ENCODE results near the gene ABCG1. TPM values are rescaled to one million over a fixed set of nuclear protein-coding genes. Genes with fewer than 3 reads are reported as not detected.

Gene ABCG1
- total RNA-seq, 6 experiments from 2014 or later, result 3.3 to 9.8 (median 4.8) TPM

DNA sequence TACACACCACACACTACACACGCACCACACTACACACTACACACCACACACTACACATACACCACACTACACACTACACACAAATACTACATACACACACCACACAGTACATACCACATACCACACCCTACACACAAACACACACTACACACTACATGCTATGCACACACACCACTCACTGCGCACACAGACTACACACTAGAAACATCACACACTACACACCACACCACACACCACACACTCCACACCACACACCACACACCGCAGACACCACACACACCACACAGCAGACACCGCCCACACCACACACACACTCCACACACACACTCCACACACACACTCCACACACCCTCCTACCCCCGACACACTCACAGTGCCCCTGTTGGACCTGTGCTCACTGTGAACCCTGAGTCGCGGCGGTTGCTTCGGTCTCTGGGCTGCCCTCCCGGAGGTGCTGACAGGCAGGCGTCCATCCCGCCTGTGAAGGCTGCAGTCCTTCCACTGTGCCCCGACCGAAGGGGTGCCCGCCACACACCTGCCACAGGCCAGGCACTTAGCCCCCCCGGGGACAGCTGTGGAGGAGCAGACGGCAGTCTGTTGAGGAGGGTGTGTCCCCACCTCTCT is 74.8 kb downstream of the ABCG1 start:
- no peaks in the 10 kb centered on the region for H3K4me1 ChIP-seq
- H3K4me3 ChIP-seq, result no peak overlapping the region
- no peaks in the 10 kb centered on the region for H3K27me3 ChIP-seq
- no peaks in the 10 kb centered on the region for H3K9me3 ChIP-seq
- no peak overlapping the region for H3K27ac ChIP-seq
- intact Hi-C loops (cut with DNase I), result no loop called here
- no peak for TF ChIP-seq POLR2A (IDR thresholded peaks at IDR 0.05)
- TF ChIP-seq, protein P1, sequence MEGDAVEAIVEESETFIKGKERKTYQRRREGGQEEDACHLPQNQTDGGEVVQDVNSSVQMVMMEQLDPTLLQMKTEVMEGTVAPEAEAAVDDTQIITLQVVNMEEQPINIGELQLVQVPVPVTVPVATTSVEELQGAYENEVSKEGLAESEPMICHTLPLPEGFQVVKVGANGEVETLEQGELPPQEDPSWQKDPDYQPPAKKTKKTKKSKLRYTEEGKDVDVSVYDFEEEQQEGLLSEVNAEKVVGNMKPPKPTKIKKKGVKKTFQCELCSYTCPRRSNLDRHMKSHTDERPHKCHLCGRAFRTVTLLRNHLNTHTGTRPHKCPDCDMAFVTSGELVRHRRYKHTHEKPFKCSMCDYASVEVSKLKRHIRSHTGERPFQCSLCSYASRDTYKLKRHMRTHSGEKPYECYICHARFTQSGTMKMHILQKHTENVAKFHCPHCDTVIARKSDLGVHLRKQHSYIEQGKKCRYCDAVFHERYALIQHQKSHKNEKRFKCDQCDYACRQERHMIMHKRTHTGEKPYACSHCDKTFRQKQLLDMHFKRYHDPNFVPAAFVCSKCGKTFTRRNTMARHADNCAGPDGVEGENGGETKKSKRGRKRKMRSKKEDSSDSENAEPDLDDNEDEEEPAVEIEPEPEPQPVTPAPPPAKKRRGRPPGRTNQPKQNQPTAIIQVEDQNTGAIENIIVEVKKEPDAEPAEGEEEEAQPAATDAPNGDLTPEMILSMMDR (IDR thresholded peaks at IDR 0.05), result no peak
- 91% methylated on average over 9 of the region's 17 CpGs for WGBS (ENCODE audit: insufficient coverage, low coverage, low lambda C conversion rate, missing lambda C conversion rate)
- no peak for DNase-seq
- no peak for ATAC-seq
- no peaks in the 10 kb centered on the region for H3K36me3 ChIP-seq

- intact Hi-C loops (cut with DNase I), result no loop called here
- Histone ChIP-seq H3K9me3 (no peaks in the 10 kb centered on the region), H3K4me1 (no peaks in the 10 kb centered on the region), H3K36me3 (no peaks in the 10 kb centered on the region), H3K4me3 (no peak overlapping the region), H3K27me3 (no peaks in the 10 kb centered on the region), H3K27ac (no peak overlapping the region)
- WGBS (ENCODE audit: insufficient coverage, low coverage, low lambda C conversion rate, missing lambda C conversion rate), result 94% methylated on average over 7 of the region's 22 CpGs
- ATAC-seq (no peak), DNase-seq (no peak)
- TF ChIP-seq, protein P1 (IDR thresholded peaks at IDR 0.05), result no peak
- TF ChIP-seq POLR2A (IDR thresholded peaks at IDR 0.05), result no peak
Measured at GRCh38 chr21:42294273-42294880, 75.4 kb downstream of the ABCG1 start.

DNA sequence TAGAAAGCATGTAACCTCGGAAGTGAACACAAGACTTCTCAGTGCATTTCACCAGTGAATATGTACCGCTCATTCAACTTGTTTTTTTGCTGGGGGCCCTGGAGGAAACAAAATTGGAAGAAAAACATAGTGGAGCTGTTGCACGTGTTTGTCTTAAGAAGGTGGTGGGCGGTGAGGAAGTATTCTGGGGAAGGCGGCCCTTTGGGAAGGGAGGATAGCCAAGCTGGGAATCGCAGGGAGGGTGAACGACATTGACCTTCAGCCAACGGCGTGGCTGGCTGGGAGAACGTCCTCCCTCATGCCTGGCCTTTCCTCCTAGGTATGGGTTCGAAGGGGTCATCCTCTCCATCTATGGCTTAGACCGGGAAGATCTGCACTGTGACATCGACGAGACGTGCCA is 76.9 kb downstream of the ABCG1 start:
- Histone ChIP-seq H3K36me3 (no peaks in the 10 kb centered on the region), H3K9me3 (no peaks in the 10 kb centered on the region), H3K27ac (no peak overlapping the region), H3K27me3 (no peaks in the 10 kb centered on the region), H3K4me3 (no peak overlapping the region), H3K4me1 (no peaks in the 10 kb centered on the region)
- ATAC-seq (no peak), DNase-seq (no peak)
- intact Hi-C loops (cut with DNase I), result no loop called here
- WGBS (ENCODE audit: insufficient coverage, low coverage, low lambda C conversion rate, missing lambda C conversion rate), result 78% methylated on average over 8 of the region's 15 CpGs
- TF ChIP-seq, protein P1 (IDR thresholded peaks at IDR 0.05), result no peak
- TF ChIP-seq POLR2A (IDR thresholded peaks at IDR 0.05), result no peak

- TF ChIP-seq POLR2A (IDR thresholded peaks at IDR 0.05), result no peak
- TF ChIP-seq, protein P1 (IDR thresholded peaks at IDR 0.05), result no peak
- DNase-seq (no peak), ATAC-seq (no peak)
- H3K4me3 ChIP-seq, result no peak overlapping the region
- intact Hi-C loops (cut with DNase I), result no loop called here
- H3K27me3 ChIP-seq, result no peaks in the 10 kb centered on the region
- H3K4me1 ChIP-seq, result no peaks in the 10 kb centered on the region
- H3K27ac ChIP-seq, result no peak overlapping the region
- no peaks in the 10 kb centered on the region for H3K9me3 ChIP-seq
- WGBS (ENCODE audit: insufficient coverage, low coverage, low lambda C conversion rate, missing lambda C conversion rate), result 75% methylated on average over 6 of the region's 7 CpGs
- H3K36me3 ChIP-seq, result no peaks in the 10 kb centered on the region
Measured at GRCh38 chr21:42296501-42296900, 77.6 kb downstream of the ABCG1 start.
